Kidney (tissue), 14 donors: ENCODE measurements around the gene P2RX4. TPM values are rescaled to one million over a fixed set of nuclear protein-coding genes. Genes with fewer than 3 reads are reported as not detected.

Experiments used
- DNase-seq, 5 donors: peaks; one replicate each; pipeline ENCODE4 v3.0.0-alpha.2; 2013 to 2020
- FAIRE-seq: peaks from 2 replicates; lab custom pipeline; 2012; peaks lifted over from hg19 to GRCh38; lab: Jason Lieb, UNC
- H3K27ac ChIP-seq, 2 donors: one replicate each; pipeline ENCODE4 v1.7.0; 2013; ENCODE audit warnings: low read depth in 2 of 2, low read length in 2 of 2, inconsistent platforms in 1 of 2
- H3K27me3 ChIP-seq: one replicate; pipeline ENCODE4 v1.7.1; 2013; ENCODE audit warnings: low read length, inconsistent platforms; ENCODE audit not compliant: control insufficient read depth, insufficient read depth
- H3K36me3 ChIP-seq, 3 donors: one replicate each; pipeline versions ENCODE4 v1.7.0 to v1.7.1; 2013; ENCODE audit warnings: low read length in 3 of 3, control low read depth in 1 of 3, inconsistent platforms in 1 of 3; ENCODE audit not compliant: insufficient read depth in 3 of 3, control insufficient read depth in 2 of 3
- H3K4me1 ChIP-seq, 3 donors: one replicate each; pipeline versions ENCODE4 v1.7.0 to v1.7.1; 2013; ENCODE audit warnings: low read length in 3 of 3, inconsistent platforms in 1 of 3, low read depth in 1 of 3; ENCODE audit not compliant: control insufficient read depth in 2 of 3, insufficient read depth in 2 of 3
- H3K4me3 ChIP-seq, 3 donors: one replicate each; pipeline versions ENCODE4 v1.7.0 to v1.8.1; 2013; ENCODE audit warnings: low read length in 3 of 3, control low read depth in 1 of 3, inconsistent platforms in 1 of 3
- H3K9ac ChIP-seq, 3 donors: one replicate each; pipeline versions ENCODE4 v1.7.0 to v1.7.1; 2013; ENCODE audit warnings: low read length in 3 of 3, control low read depth in 1 of 3, inconsistent platforms in 1 of 3
- H3K9me3 ChIP-seq, 3 donors: one replicate each; pipeline versions ENCODE4 v1.7.0 to v1.7.1; 2013; ENCODE audit warnings: low read length in 3 of 3, control low read depth in 1 of 3, inconsistent platforms in 1 of 3; ENCODE audit not compliant: control insufficient read depth in 2 of 3, insufficient read depth in 1 of 3
- intact Hi-C: fragments of 100-400 bp; cut with DNase I; formaldehyde crosslinking; loops from one replicate; pipeline ENCODE4 v1.11.1; 2022
- polyA plus RNA-seq: library from polyadenylated mRNA; stranded (reverse); fragments of 350-450 nt; fragmentation: Illumina TruSeq; extraction: RNeasy Lipid Tissue Mini Kit (QIAGEN cat#74804); gene quantifications from one replicate; pipeline ENCODE4 v1.2.3, GENCODE V29; 2014; ENCODE audit warnings: low read depth, low replicate concordance; ENCODE audit not compliant: insufficient read depth
- total RNA-seq: library from RNA; stranded (reverse); fragmentation: NEBNext Ultra II Directional; extraction: Animal tissue kit (Norgen Biotek cat#: 25700); gene quantifications from one replicate; pipeline ENCODE4 v1.2.1, GENCODE V29; 2021
- TF ChIP-seq, protein P1 (sequence below): IDR thresholded peaks from 3 replicates; pipeline ENCODE4 v1.5.1; 2012; ENCODE audit warnings: mild to moderate bottlenecking, moderate library complexity, borderline replicate concordance; ENCODE audit not compliant: insufficient read depth; ENCODE audit errors: extremely low read depth
- donor health status: control.
- donor health status: control.
- donor health status: control.
- donor health status: control.
- donor health status: control.
- donor health status: DM: yes; HTN: yes; CAD: no.
- donor health status: Normal renal cell carcinoma (clear cell type).

Gene P2RX4
- total and polyA plus RNA-seq, 2 donors from 2014 or later = 28.8 to 36.2 TPM

GRCh38 chr12:121236776-121237175 lies 26.8 kb downstream of the P2RX4 start:
- Histone ChIP-seq H3K9ac (no peak overlapping the region), H3K27ac (no peak overlapping the region), H3K27me3 (no peaks in the 10 kb centered on the region), H3K4me1 (peaks cover 0 to 6% (median 0%) of the 10 kb centered on the region in 3 donors), H3K4me3 (no peak overlapping the region), H3K9me3 (no peaks in the 10 kb centered on the region), H3K36me3 (peaks cover 0 to 14% (median 0%) of the 10 kb centered on the region in 3 donors)
- FAIRE-seq = no peak
- intact Hi-C loops = no loop called here
- TF ChIP-seq, protein P1, sequence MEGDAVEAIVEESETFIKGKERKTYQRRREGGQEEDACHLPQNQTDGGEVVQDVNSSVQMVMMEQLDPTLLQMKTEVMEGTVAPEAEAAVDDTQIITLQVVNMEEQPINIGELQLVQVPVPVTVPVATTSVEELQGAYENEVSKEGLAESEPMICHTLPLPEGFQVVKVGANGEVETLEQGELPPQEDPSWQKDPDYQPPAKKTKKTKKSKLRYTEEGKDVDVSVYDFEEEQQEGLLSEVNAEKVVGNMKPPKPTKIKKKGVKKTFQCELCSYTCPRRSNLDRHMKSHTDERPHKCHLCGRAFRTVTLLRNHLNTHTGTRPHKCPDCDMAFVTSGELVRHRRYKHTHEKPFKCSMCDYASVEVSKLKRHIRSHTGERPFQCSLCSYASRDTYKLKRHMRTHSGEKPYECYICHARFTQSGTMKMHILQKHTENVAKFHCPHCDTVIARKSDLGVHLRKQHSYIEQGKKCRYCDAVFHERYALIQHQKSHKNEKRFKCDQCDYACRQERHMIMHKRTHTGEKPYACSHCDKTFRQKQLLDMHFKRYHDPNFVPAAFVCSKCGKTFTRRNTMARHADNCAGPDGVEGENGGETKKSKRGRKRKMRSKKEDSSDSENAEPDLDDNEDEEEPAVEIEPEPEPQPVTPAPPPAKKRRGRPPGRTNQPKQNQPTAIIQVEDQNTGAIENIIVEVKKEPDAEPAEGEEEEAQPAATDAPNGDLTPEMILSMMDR = no peak
- DNase-seq = no peak

DNA sequence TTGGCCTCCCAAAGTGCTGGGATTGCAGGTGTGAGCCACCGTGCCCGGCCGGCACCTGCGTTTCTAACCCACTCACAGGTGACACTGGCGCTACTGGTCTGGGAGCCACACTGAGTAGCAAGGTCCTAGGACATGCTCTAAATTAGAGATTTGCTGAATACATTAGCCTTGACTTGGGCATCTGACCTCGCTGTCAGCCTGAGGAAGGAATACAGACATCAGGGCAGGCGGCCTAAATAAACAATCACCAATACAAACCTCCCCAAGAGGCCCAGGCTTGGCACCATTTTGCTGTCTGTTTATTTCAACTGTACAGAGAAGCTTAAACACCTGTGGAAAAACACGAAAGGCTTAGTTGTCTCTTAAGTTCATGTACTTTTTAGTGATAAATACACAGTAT lies 27.5 kb downstream of the P2RX4 start:
- H3K9me3 ChIP-seq = no peaks in the 10 kb centered on the region
- no peaks in the 10 kb centered on the region for H3K27me3 ChIP-seq
- H3K4me1 ChIP-seq = peaks cover 0 to 6% (median 0%) of the 10 kb centered on the region in 3 donors
- intact Hi-C loops = no loop called here
- H3K9ac ChIP-seq = no peak overlapping the region
- TF ChIP-seq, protein P1 = no peak
- FAIRE-seq (no peak), DNase-seq (no peak)
- H3K36me3 ChIP-seq = peaks cover 0 to 14% (median 0%) of the 10 kb centered on the region in 3 donors
- H3K4me3 ChIP-seq = no peak overlapping the region
- H3K27ac ChIP-seq = no peak overlapping the region

DNA sequence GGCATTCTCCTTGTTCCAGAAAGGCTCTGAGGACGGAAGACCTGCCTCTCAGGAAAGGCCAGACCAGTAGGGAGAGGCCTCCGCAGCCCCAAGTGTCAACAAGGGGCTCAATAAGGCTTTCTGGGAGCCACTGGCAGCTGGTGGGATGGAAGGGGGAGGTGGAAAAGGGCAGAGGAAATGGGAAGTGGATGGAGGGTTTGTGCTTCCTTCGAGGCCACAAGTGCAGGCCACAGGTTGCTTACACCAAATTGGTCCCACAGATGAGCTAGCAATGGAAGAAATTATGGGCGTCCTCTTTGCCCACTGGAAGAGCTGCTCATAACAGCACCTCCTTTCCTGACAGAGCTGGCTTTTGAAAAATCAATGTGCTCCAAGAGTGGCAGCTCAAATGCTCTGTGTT lies 28.2 kb downstream of the P2RX4 start:
- Histone ChIP-seq H3K36me3 (peaks cover 0 to 12% (median 0%) of the 10 kb centered on the region in 3 donors), H3K9ac (no peak overlapping the region), H3K4me1 (peaks cover 0 to 6% (median 0%) of the 10 kb centered on the region in 3 donors), H3K27ac (no peak overlapping the region), H3K9me3 (no peaks in the 10 kb centered on the region), H3K27me3 (no peaks in the 10 kb centered on the region), H3K4me3 (no peak overlapping the region)
- intact Hi-C loops = no loop called here
- FAIRE-seq (no peak), DNase-seq (no peak)
- TF ChIP-seq, protein P1 = no peak
